H9 (cell line): ENCODE data around the gene EML4. TPM values are rescaled to one million over a fixed set of nuclear protein-coding genes. Genes with fewer than 3 reads are reported as not detected.

Experiments used
- DNase-seq: peaks from one replicate; pipeline ENCODE4 v3.0.0-alpha.2; 2017
- H2AFZ ChIP-seq: one replicate; pipeline ENCODE4 v1.6.1; 2013; ENCODE audit warnings: mild to moderate bottlenecking, low read length, control low read depth, moderate library complexity
- H2AK5ac ChIP-seq: 2 replicates; pipeline ENCODE4 v1.6.1; 2013; ENCODE audit warnings: low read length, control low read depth, mixed read lengths; ENCODE audit not compliant: insufficient read length
- H2BK120ac ChIP-seq: one replicate; pipeline ENCODE4 v1.6.1; 2013; ENCODE audit warnings: low read depth, mild to moderate bottlenecking, low read length, control low read depth, inconsistent platforms; ENCODE audit not compliant: poor library complexity, severe bottlenecking
- H2BK12ac ChIP-seq: 2 replicates; pipeline ENCODE4 v1.6.1; 2013; ENCODE audit warnings: low read length, control low read depth, mixed read lengths, low read depth; ENCODE audit not compliant: insufficient read length
- H2BK15ac ChIP-seq: 2 replicates; pipeline ENCODE4 v1.6.1; 2013; ENCODE audit warnings: low read depth, low read length, control low read depth
- H2BK20ac ChIP-seq: one replicate; pipeline ENCODE4 v1.6.1; 2013; ENCODE audit warnings: low read depth, mild to moderate bottlenecking, low read length, control low read depth, inconsistent platforms; ENCODE audit not compliant: poor library complexity, severe bottlenecking
- H2BK5ac ChIP-seq: 2 replicates; pipeline ENCODE4 v1.6.1; 2013; ENCODE audit warnings: low read length, control low read depth, mixed read lengths; ENCODE audit not compliant: insufficient read length
- H3K14ac ChIP-seq: 2 replicates; pipeline ENCODE4 v1.6.1; 2013; ENCODE audit warnings: low read length, control low read depth; ENCODE audit not compliant: insufficient read depth
- H3K18ac ChIP-seq: 2 replicates; pipeline ENCODE4 v1.6.1; 2013; ENCODE audit warnings: low read depth, mild to moderate bottlenecking, mixed read lengths, low read length, control low read depth; ENCODE audit not compliant: insufficient read length
- H3K23ac ChIP-seq: 2 replicates; pipeline ENCODE4 v1.6.1; 2013; ENCODE audit warnings: low read length, control low read depth, mixed read lengths, low read depth; ENCODE audit not compliant: insufficient read length
- H3K23me2 ChIP-seq: 2 replicates; pipeline ENCODE4 v1.6.1; 2013; ENCODE audit warnings: low read depth, mild to moderate bottlenecking, mixed read lengths, low read length, control low read depth; ENCODE audit not compliant: insufficient read length, poor library complexity, severe bottlenecking
- H3K27ac ChIP-seq: 2 replicates; pipeline ENCODE4 v1.5.1; 2013; ENCODE audit warnings: low read length, control low read depth, mixed read lengths, low read depth; ENCODE audit not compliant: insufficient read length
- H3K27me3 ChIP-seq: 2 replicates; pipeline ENCODE4 v1.6.1; 2013; ENCODE audit warnings: low read length, control low read depth, inconsistent platforms; ENCODE audit not compliant: insufficient read depth
- H3K4ac ChIP-seq: 2 replicates; pipeline ENCODE4 v1.6.1; 2013; ENCODE audit warnings: low read depth, mild to moderate bottlenecking, control low read depth, inconsistent platforms, low read length, moderate library complexity
- H3K4me1 ChIP-seq: 2 replicates; pipeline ENCODE4 v1.6.1; 2013; ENCODE audit warnings: low read length, control low read depth, inconsistent platforms; ENCODE audit not compliant: insufficient read depth
- H3K4me2 ChIP-seq: 2 replicates; pipeline ENCODE4 v1.6.1; 2013; ENCODE audit warnings: low read length, control low read depth, mixed read lengths; ENCODE audit not compliant: insufficient read length, insufficient read depth
- H3K56ac ChIP-seq: 2 replicates; pipeline ENCODE4 v1.6.1; 2013; ENCODE audit warnings: low read depth, mild to moderate bottlenecking, mixed read lengths, low read length, control low read depth; ENCODE audit not compliant: insufficient read length
- H3K79me1 ChIP-seq: 2 replicates; pipeline ENCODE4 v1.6.1; 2013; ENCODE audit warnings: low read depth, mild to moderate bottlenecking, moderate library complexity, low read length, control low read depth, inconsistent platforms; ENCODE audit not compliant: insufficient read depth, poor library complexity, severe bottlenecking
- H3K79me2 ChIP-seq: 2 replicates; pipeline ENCODE4 v1.6.1; 2013; ENCODE audit warnings: low read length, control low read depth, inconsistent platforms; ENCODE audit not compliant: insufficient read depth
- H3K9ac ChIP-seq: 2 replicates; pipeline ENCODE4 v1.6.1; 2013; ENCODE audit warnings: low read length, control low read depth, mixed read lengths; ENCODE audit not compliant: insufficient read length; ENCODE audit errors: extremely low read depth
- H3K9me3 ChIP-seq: one replicate; pipeline ENCODE4 v1.6.1; 2013; ENCODE audit warnings: low read depth, low read length, inconsistent platforms; ENCODE audit not compliant: control insufficient read depth
- H3T11ph ChIP-seq: one replicate; pipeline ENCODE4 v1.6.1; 2013; ENCODE audit warnings: mild to moderate bottlenecking, low read length, control low read depth, inconsistent platforms
- H4K20me1 ChIP-seq: one replicate; pipeline ENCODE4 v1.6.1; 2013; ENCODE audit not compliant: control insufficient read depth, insufficient read length, insufficient read depth
- H4K5ac ChIP-seq: 2 replicates; pipeline ENCODE4 v1.6.1; 2013; ENCODE audit warnings: low read depth, mild to moderate bottlenecking, mixed read lengths, low read length, control low read depth; ENCODE audit not compliant: insufficient read length
- H4K8ac ChIP-seq: replicated peaks from 2 replicates; pipeline ENCODE4 v1.6.1; 2013; ENCODE audit warnings: low read length, control low read depth, mixed read lengths, low read depth; ENCODE audit not compliant: insufficient read length
- H4K91ac ChIP-seq: 2 replicates; pipeline ENCODE4 v1.6.1; 2013; ENCODE audit warnings: low read depth, mild to moderate bottlenecking, moderate library complexity, mixed read lengths, low read length, control low read depth; ENCODE audit not compliant: insufficient read length
- H3K27ac Mint-ChIP-seq, 3 experiments: 2 replicates in 2 of 3; 3 replicates in 1 of 3; pipeline ENCODE4 v1.8.0; 2020 to 2021; ENCODE audit warnings: mixed read lengths in 3 of 3, mild to moderate bottlenecking in 1 of 3, moderate library complexity in 1 of 3
- H3K27me3 Mint-ChIP-seq: 2 replicates; pipeline ENCODE4 v1.8.0; 2021; ENCODE audit warnings: low read depth, mild to moderate bottlenecking, moderate library complexity, mixed read lengths
- H3K36me3 Mint-ChIP-seq, 3 experiments: 2 replicates in 2 of 3; 3 replicates in 1 of 3; pipeline ENCODE4 v1.8.0; 2020 to 2021; ENCODE audit warnings: low read depth in 3 of 3, mixed read lengths in 3 of 3; ENCODE audit not compliant: insufficient read depth in 1 of 3
- H3K4me1 Mint-ChIP-seq, 2 experiments: 2 replicates each; pipeline ENCODE4 v1.8.0; 2020; ENCODE audit warnings: mixed read lengths in 2 of 2
- H3K4me3 Mint-ChIP-seq, 2 experiments: 2 replicates in 1 of 2; 3 replicates in 1 of 2; pipeline ENCODE4 v1.8.0; 2020 to 2021; ENCODE audit warnings: mild to moderate bottlenecking in 2 of 2, mixed read lengths in 2 of 2, moderate library complexity in 1 of 2
- H3K9me3 Mint-ChIP-seq, 2 experiments: 2 replicates in 1 of 2; 3 replicates in 1 of 2; pipeline ENCODE4 v1.8.0; 2020; ENCODE audit warnings: mild to moderate bottlenecking in 2 of 2, mixed read lengths in 2 of 2, moderate library complexity in 1 of 2
- CTCF ChIP-seq: fragments of 200-600 bp; sonication (generic); conservative IDR thresholded peaks from 3 replicates; pipeline ENCODE4 v1.8.0; 2021; ENCODE audit warnings: antibody characterized with exemption, mild to moderate bottlenecking
- WGBS: extraction: QIAGEN DNeasy Blood & Tissue Kit; methylation state at CpG from one replicate; pipeline ENCODE4 v1.1.7; 2013; ENCODE audit warnings: missing lambda C conversion rate, low lambda C conversion rate, mixed read lengths; ENCODE audit not compliant: insufficient read length; ENCODE audit errors: extremely low coverage; 5-methylcytosine and 5-hydroxymethylcytosine counted together
- total RNA-seq: library from RNA; stranded (reverse); gene quantifications from 2 replicates; pipeline ENCODE4 v1.2.1, GENCODE V29; 2021

Gene EML4
- total RNA-seq, 1 experiment from 2014 or later: 68.6 TPM

GRCh38 chr2:42256505-42256904 is 87.4 kb downstream of the EML4 start:
- Histone ChIP-seq H3K79me2 (no peaks in the 10 kb centered on the region), H3K56ac (no peak overlapping the region), H4K91ac (no peak overlapping the region), H2BK20ac (no peak overlapping the region), H3K27ac (no peak overlapping the region), H3K23ac (no peak overlapping the region), H3K79me1 (no peaks in the 10 kb centered on the region), H2AFZ (no peak overlapping the region), H3K4ac (no peak overlapping the region), H3K4me2 (no peak overlapping the region), H4K8ac (no peak overlapping the region), H2BK120ac (no peak overlapping the region), H3K9me3 (no peaks in the 10 kb centered on the region), H2BK15ac (no peak overlapping the region), H4K20me1 (no peaks in the 10 kb centered on the region), H3T11ph (no peak overlapping the region), H2BK12ac (no peak overlapping the region), H2AK5ac (no peak overlapping the region), H2BK5ac (no peak overlapping the region), H3K27me3 (no peaks in the 10 kb centered on the region), H3K23me2 (no peaks in the 10 kb centered on the region), H3K4me1 (no peaks in the 10 kb centered on the region), H4K5ac (no peak overlapping the region), H3K14ac (no peak overlapping the region), H3K18ac (no peak overlapping the region), H3K9ac (no peak overlapping the region)
- Mint-ChIP-seq H3K27ac (no peak overlapping the region), H3K4me3 (no peak overlapping the region), H3K36me3 (peaks cover 8 to 22% (median 11%) of the 10 kb centered on the region in 3 experiments; a peak in 5 of 7 replicates), H3K27me3 (no peaks in the 10 kb centered on the region), H3K9me3 (no peaks in the 10 kb centered on the region), H3K4me1 (peaks cover 13 to 14% of the 10 kb centered on the region in 2 experiments)
- no peak for DNase-seq
- TF ChIP-seq CTCF: no peak
- no CpG with 5 or more reads among the region's 2 CpGs for WGBS
